ENCODE measurements around the gene TOGARAM1. TPM values are rescaled to one million over a fixed set of nuclear protein-coding genes. Genes with fewer than 3 reads are reported as not detected.

The TOGARAM1 gene
- total RNA-seq, 1 donor from 2014 or later, result 14.7 TPM

DNA sequence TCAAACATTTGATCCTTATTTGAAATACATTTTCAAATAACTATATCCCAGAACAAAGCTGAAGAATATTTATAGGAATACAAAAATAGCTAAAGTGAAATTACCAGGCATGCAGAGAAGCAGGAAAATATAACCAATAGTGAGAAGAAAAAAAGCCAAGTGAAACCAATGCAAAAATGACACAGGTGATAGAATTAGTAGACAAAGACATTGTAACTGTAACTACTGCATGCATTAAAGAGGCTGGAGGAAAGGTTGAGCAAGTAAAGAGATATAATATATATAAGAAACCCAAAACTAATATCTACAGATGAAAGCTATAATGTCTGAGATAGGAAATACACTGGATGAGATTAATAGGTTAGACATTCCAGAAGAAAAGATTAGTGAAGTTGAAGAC is 72.7 kb downstream of the TOGARAM1 start:
- H3K27me3 Mint-ChIP-seq (ENCODE audit: low read depth, unreplicated experiment), result no peaks in the 10 kb centered on the region
- H3K9me3 Mint-ChIP-seq (ENCODE audit: unreplicated experiment), result no peaks in the 10 kb centered on the region

DNA sequence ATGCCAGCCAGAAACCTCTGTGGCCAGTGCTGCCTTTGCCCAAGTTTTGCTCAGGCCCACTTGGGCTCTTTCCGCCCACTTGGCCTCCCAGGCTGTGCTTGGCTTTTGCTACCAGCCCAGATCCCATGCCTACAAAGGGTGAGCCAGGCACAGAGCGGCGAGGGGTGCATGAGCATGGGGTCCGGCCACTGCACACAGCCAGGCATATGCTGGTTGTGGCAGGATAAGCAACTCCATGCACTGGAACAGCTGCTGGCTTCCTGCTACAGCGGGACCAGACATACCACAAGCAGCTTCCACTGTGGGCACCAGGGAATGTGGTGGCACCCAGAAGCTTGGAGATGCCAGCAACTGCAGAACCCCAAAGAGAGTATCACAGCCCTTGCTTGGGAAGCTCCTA is 76.3 kb downstream of the TOGARAM1 start:
- peaks cover 14% of the 10 kb centered on the region for H3K36me3 Mint-ChIP-seq (ENCODE audit: low read depth, unreplicated experiment)
- no peaks in the 10 kb centered on the region for H3K27me3 Mint-ChIP-seq (ENCODE audit: low read depth, unreplicated experiment)
- no peak overlapping the region for H3K27ac Mint-ChIP-seq (ENCODE audit: unreplicated experiment)
- TF ChIP-seq EZH2 (IDR thresholded peaks at IDR 0.05; ENCODE audit: insufficient read depth, low read length), result no peak
- TF ChIP-seq, protein P1, sequence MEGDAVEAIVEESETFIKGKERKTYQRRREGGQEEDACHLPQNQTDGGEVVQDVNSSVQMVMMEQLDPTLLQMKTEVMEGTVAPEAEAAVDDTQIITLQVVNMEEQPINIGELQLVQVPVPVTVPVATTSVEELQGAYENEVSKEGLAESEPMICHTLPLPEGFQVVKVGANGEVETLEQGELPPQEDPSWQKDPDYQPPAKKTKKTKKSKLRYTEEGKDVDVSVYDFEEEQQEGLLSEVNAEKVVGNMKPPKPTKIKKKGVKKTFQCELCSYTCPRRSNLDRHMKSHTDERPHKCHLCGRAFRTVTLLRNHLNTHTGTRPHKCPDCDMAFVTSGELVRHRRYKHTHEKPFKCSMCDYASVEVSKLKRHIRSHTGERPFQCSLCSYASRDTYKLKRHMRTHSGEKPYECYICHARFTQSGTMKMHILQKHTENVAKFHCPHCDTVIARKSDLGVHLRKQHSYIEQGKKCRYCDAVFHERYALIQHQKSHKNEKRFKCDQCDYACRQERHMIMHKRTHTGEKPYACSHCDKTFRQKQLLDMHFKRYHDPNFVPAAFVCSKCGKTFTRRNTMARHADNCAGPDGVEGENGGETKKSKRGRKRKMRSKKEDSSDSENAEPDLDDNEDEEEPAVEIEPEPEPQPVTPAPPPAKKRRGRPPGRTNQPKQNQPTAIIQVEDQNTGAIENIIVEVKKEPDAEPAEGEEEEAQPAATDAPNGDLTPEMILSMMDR (IDR thresholded peaks at IDR 0.05; ENCODE audit: insufficient read depth, low read depth, low read length), result no peak
- DNase-seq (ENCODE audit: low read depth), result no peak
- Histone ChIP-seq H3K9me3 (ENCODE audit: insufficient read depth, low read depth, low read length) (peaks cover 3% of the 10 kb centered on the region), H3K9ac (ENCODE audit: low read length) (no peak overlapping the region), H3K4me3 (ENCODE audit: insufficient read depth, low read depth, low read length) (no peak overlapping the region), H3K4me2 (ENCODE audit: low read length) (no peak overlapping the region), H3K4me1 (ENCODE audit: insufficient read depth, low read length) (no peaks in the 10 kb centered on the region), H2AFZ (ENCODE audit: low read depth, low read length) (no peak overlapping the region), H3K27me3 (ENCODE audit: insufficient read depth, low read length) (no peaks in the 10 kb centered on the region), H3K36me3 (ENCODE audit: insufficient read depth, low read length) (peaks cover 7% of the 10 kb centered on the region), H3K79me2 (ENCODE audit: insufficient read depth, low read length) (no peaks in the 10 kb centered on the region), H4K20me1 (ENCODE audit: insufficient read depth, low read length) (no peaks in the 10 kb centered on the region), H3K27ac (ENCODE audit: low read depth, low read length) (no peak overlapping the region)
- FAIRE-seq, result no peak
- H3K4me3 Mint-ChIP-seq (ENCODE audit: unreplicated experiment), result no peak overlapping the region
- H3K9me3 Mint-ChIP-seq (ENCODE audit: unreplicated experiment), result no peaks in the 10 kb centered on the region
- no peaks in the 10 kb centered on the region for H3K4me1 Mint-ChIP-seq (ENCODE audit: low read depth, unreplicated experiment)

More for the DNA sequence above, 72.7 kb downstream of the TOGARAM1 start:
- TF ChIP-seq EZH2 (IDR thresholded peaks at IDR 0.05; ENCODE audit: insufficient read depth, low read length), result no peak
- TF ChIP-seq, protein P1 (IDR thresholded peaks at IDR 0.05; ENCODE audit: insufficient read depth, low read depth, low read length), result no peak
- Mint-ChIP-seq H3K27ac (ENCODE audit: unreplicated experiment) (no peak overlapping the region), H3K4me3 (ENCODE audit: unreplicated experiment) (no peak overlapping the region), H3K36me3 (ENCODE audit: low read depth, unreplicated experiment) (peaks cover 17% of the 10 kb centered on the region), H3K4me1 (ENCODE audit: low read depth, unreplicated experiment) (no peaks in the 10 kb centered on the region)
- Histone ChIP-seq H3K27me3 (ENCODE audit: insufficient read depth, low read length) (no peaks in the 10 kb centered on the region), H3K9me3 (ENCODE audit: insufficient read depth, low read depth, low read length) (peaks cover 3% of the 10 kb centered on the region), H3K4me1 (ENCODE audit: insufficient read depth, low read length) (no peaks in the 10 kb centered on the region), H3K36me3 (ENCODE audit: insufficient read depth, low read length) (peaks cover 7% of the 10 kb centered on the region), H4K20me1 (ENCODE audit: insufficient read depth, low read length) (no peaks in the 10 kb centered on the region), H3K27ac (ENCODE audit: low read depth, low read length) (no peak overlapping the region), H3K4me3 (ENCODE audit: insufficient read depth, low read depth, low read length) (no peak overlapping the region), H2AFZ (ENCODE audit: low read depth, low read length) (no peak overlapping the region), H3K4me2 (ENCODE audit: low read length) (no peak overlapping the region), H3K79me2 (ENCODE audit: insufficient read depth, low read length) (no peaks in the 10 kb centered on the region), H3K9ac (ENCODE audit: low read length) (no peak overlapping the region)
- DNase-seq (ENCODE audit: low read depth), result no peak
- FAIRE-seq, result no peak

DNA sequence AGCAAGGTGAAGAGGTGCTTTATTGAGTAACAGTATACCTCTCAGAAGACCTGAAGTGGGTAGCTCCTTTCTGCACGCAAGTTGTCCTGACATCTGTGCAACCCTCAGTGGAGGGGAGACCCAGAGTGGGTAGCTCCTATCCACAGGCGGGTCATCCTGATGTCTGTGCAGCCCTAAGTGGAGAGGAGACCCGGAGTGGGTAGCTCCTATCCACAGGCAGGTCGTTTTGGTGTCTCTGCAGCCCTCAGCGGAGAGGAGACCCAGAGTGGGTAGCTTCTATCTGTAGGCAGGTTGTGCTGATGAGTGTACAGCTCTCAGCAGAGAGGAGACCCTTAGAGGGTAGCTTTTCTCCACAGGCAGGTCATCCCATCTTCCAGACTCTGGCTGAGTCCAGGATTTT is 76.9 kb downstream of the TOGARAM1 start:
- Histone ChIP-seq H3K4me1 (ENCODE audit: insufficient read depth, low read length) (no peaks in the 10 kb centered on the region), H3K27me3 (ENCODE audit: insufficient read depth, low read length) (no peaks in the 10 kb centered on the region), H3K4me2 (ENCODE audit: low read length) (no peak overlapping the region), H2AFZ (ENCODE audit: low read depth, low read length) (no peak overlapping the region), H3K9me3 (ENCODE audit: insufficient read depth, low read depth, low read length) (peaks cover 3% of the 10 kb centered on the region), H3K4me3 (ENCODE audit: insufficient read depth, low read depth, low read length) (no peak overlapping the region), H3K27ac (ENCODE audit: low read depth, low read length) (no peak overlapping the region), H3K79me2 (ENCODE audit: insufficient read depth, low read length) (no peaks in the 10 kb centered on the region), H4K20me1 (ENCODE audit: insufficient read depth, low read length) (no peaks in the 10 kb centered on the region), H3K9ac (ENCODE audit: low read length) (no peak overlapping the region), H3K36me3 (ENCODE audit: insufficient read depth, low read length) (peaks cover 7% of the 10 kb centered on the region)
- no peak overlapping the region for H3K4me3 Mint-ChIP-seq (ENCODE audit: unreplicated experiment)
- FAIRE-seq (no peak), DNase-seq (ENCODE audit: low read depth) (no peak)
- no peaks in the 10 kb centered on the region for H3K9me3 Mint-ChIP-seq (ENCODE audit: unreplicated experiment)
- H3K36me3 Mint-ChIP-seq (ENCODE audit: low read depth, unreplicated experiment), result peaks cover 14% of the 10 kb centered on the region
- H3K4me1 Mint-ChIP-seq (ENCODE audit: low read depth, unreplicated experiment), result no peaks in the 10 kb centered on the region
- H3K27me3 Mint-ChIP-seq (ENCODE audit: low read depth, unreplicated experiment), result no peaks in the 10 kb centered on the region
- TF ChIP-seq, protein P1 (IDR thresholded peaks at IDR 0.05; ENCODE audit: insufficient read depth, low read depth, low read length), result no peak
- TF ChIP-seq EZH2 (IDR thresholded peaks at IDR 0.05; ENCODE audit: insufficient read depth, low read length), result no peak
- H3K27ac Mint-ChIP-seq (ENCODE audit: unreplicated experiment), result no peak overlapping the region

Measured in astrocyte (in vitro differentiated cells and primary cell).